HG02623 (cell line): ENCODE data around the gene LRMDA.

Source experiments
- ATAC-seq: cut with Tn5 transposase; IDR thresholded peaks from one replicate; pipeline ENCODE4 v1.9.1; 2021; ENCODE audit warnings: moderate library complexity; ENCODE audit not compliant: unreplicated experiment

LRMDA gene

GRCh38 chr10:75693489-75693888 is 262.1 kb downstream of the LRMDA start:
- no peak for ATAC-seq

- ATAC-seq, result no peak
Observed at GRCh38 chr10:75694269-75694668, 262.8 kb downstream of the LRMDA start.

- no peak for ATAC-seq
Observed at GRCh38 chr10:75694790-75695189, 263.4 kb downstream of the LRMDA start.

- no peak for ATAC-seq
Observed at GRCh38 chr10:75695994-75696393, 264.6 kb downstream of the LRMDA start.

GRCh38 chr10:75696536-75696935 is 265.1 kb downstream of the LRMDA start:
- no peak for ATAC-seq

- ATAC-seq, result no peak
Observed at GRCh38 chr10:75703191-75703854, 271.9 kb downstream of the LRMDA start.

GRCh38 chr10:75705426-75705825 is 274.0 kb downstream of the LRMDA start:
- no peak for ATAC-seq

GRCh38 chr10:75707080-75707840 is 275.8 kb downstream of the LRMDA start:
- ATAC-seq, result no peak

GRCh38 chr10:75708060-75708459 is 276.6 kb downstream of the LRMDA start:
- no peak for ATAC-seq

GRCh38 chr10:75709245-75709644 is 277.8 kb downstream of the LRMDA start:
- ATAC-seq, result no peak

GRCh38 chr10:75709811-75710210 is 278.4 kb downstream of the LRMDA start:
- no peak for ATAC-seq

- no peak for ATAC-seq
Observed at GRCh38 chr10:75712242-75712880, 280.9 kb downstream of the LRMDA start.

GRCh38 chr10:75716506-75716905 is 285.1 kb downstream of the LRMDA start:
- ATAC-seq, result no peak

GRCh38 chr10:75717126-75717916 is 285.9 kb downstream of the LRMDA start:
- no peak for ATAC-seq

GRCh38 chr10:75718991-75719390 is 287.6 kb downstream of the LRMDA start:
- ATAC-seq, result no peak

- no peak for ATAC-seq
Observed at GRCh38 chr10:75720157-75720556, 288.7 kb downstream of the LRMDA start.

GRCh38 chr10:75722020-75722419 is 290.6 kb downstream of the LRMDA start:
- ATAC-seq, result no peak

GRCh38 chr10:75722609-75723008 is 291.2 kb downstream of the LRMDA start:
- ATAC-seq, result no peak

GRCh38 chr10:75723319-75723980 is 292.0 kb downstream of the LRMDA start:
- ATAC-seq, result no peak

- no peak for ATAC-seq
Observed at GRCh38 chr10:75724047-75724446, 292.6 kb downstream of the LRMDA start.
